ENCODE measurements around the gene NASP. TPM values are rescaled to one million over a fixed set of nuclear protein-coding genes. Genes with fewer than 3 reads are reported as not detected.
"Not testable (repeated sequence)": the region's sequence is repeated elsewhere in the genome, so short reads cannot be mapped to it uniquely, and the experiment has no call there.

Gene NASP
- polyA plus RNA-seq, 2 donors, result 94.2 to 96.9 TPM

GRCh38 chr1:45585496-45586075 lies 1.7 kb downstream of the NASP start:
- H3K4me1 ChIP-seq (ENCODE audit: control insufficient read depth in 2 of 2, insufficient read depth in 2 of 2, low read length in 1 of 2), result peaks cover 0 to 4% of the 10 kb centered on the region in 2 donors
- H3K36me3 ChIP-seq (ENCODE audit: control insufficient read depth in 2 of 2, insufficient read depth in 2 of 2, low read length in 1 of 2), result no peaks in the 10 kb centered on the region
- no peak overlapping the region for H3K27ac ChIP-seq (ENCODE audit: low read depth in 2 of 2, low read length in 1 of 2)
- H3K27me3 ChIP-seq (ENCODE audit: control insufficient read depth in 1 of 2, insufficient read depth in 2 of 2, low read length in 2 of 2), result no peaks in the 10 kb centered on the region
- peak overlapping the region in 1 of 2 donors; percentile 75 for H3K4me3 ChIP-seq (ENCODE audit: low read depth in 1 of 2, low read length in 2 of 2)
- WGBS, 2 donors, result 28% methylated on average over 7 of the region's 7 CpGs
- H3K9me3 ChIP-seq (ENCODE audit: control insufficient read depth in 2 of 2, insufficient read depth in 1 of 2, low read depth in 1 of 2, low read length in 1 of 2), result no peaks in the 10 kb centered on the region

GRCh38 chr1:45586769-45587168 lies 2.9 kb downstream of the NASP start:
- 74 to 76% methylated on average over 4 of the region's 4 CpGs for WGBS, 2 donors

GRCh38 chr1:45589861-45590260 lies 6.0 kb downstream of the NASP start:
- H3K9me3 ChIP-seq (ENCODE audit: control insufficient read depth in 2 of 2, insufficient read depth in 1 of 2, low read depth in 1 of 2, low read length in 1 of 2), result no peaks in the 10 kb centered on the region
- H3K4me1 ChIP-seq (ENCODE audit: control insufficient read depth in 2 of 2, insufficient read depth in 2 of 2, low read length in 1 of 2), result peaks cover 0 to 4% of the 10 kb centered on the region in 2 donors
- peaks cover 0 to 5% of the 10 kb centered on the region in 2 donors for H3K36me3 ChIP-seq (ENCODE audit: control insufficient read depth in 2 of 2, insufficient read depth in 2 of 2, low read length in 1 of 2)
- WGBS, 2 donors, result 33 to 35% methylated on average over 1 of the region's 1 CpG
- H3K4me3 ChIP-seq (ENCODE audit: low read depth in 1 of 2, low read length in 2 of 2), result no peak overlapping the region
- H3K27me3 ChIP-seq (ENCODE audit: control insufficient read depth in 1 of 2, insufficient read depth in 2 of 2, low read length in 2 of 2), result no peaks in the 10 kb centered on the region
- no peak overlapping the region for H3K27ac ChIP-seq (ENCODE audit: low read depth in 2 of 2, low read length in 1 of 2)

More at GRCh38 chr1:45586769-45587168, 2.9 kb downstream of the NASP start:
- no peaks in the 10 kb centered on the region for H3K36me3 ChIP-seq (ENCODE audit: control insufficient read depth in 2 of 2, insufficient read depth in 2 of 2, low read length in 1 of 2)
- no peaks in the 10 kb centered on the region for H3K27me3 ChIP-seq (ENCODE audit: control insufficient read depth in 1 of 2, insufficient read depth in 2 of 2, low read length in 2 of 2)
- no peak overlapping the region for H3K4me3 ChIP-seq (ENCODE audit: low read depth in 1 of 2, low read length in 2 of 2)
- H3K9me3 ChIP-seq (ENCODE audit: control insufficient read depth in 2 of 2, insufficient read depth in 1 of 2, low read depth in 1 of 2, low read length in 1 of 2), result no peaks in the 10 kb centered on the region
- H3K27ac ChIP-seq (ENCODE audit: low read depth in 2 of 2, low read length in 1 of 2), result no peak overlapping the region
- H3K4me1 ChIP-seq (ENCODE audit: control insufficient read depth in 2 of 2, insufficient read depth in 2 of 2, low read length in 1 of 2), result peaks cover 0 to 4% of the 10 kb centered on the region in 2 donors

- Histone ChIP-seq H3K9me3 (ENCODE audit: control insufficient read depth in 2 of 2, insufficient read depth in 1 of 2, low read depth in 1 of 2, low read length in 1 of 2) (no peaks in the 10 kb centered on the region), H3K27ac (ENCODE audit: low read depth in 2 of 2, low read length in 1 of 2) (no peak overlapping the region), H3K4me1 (ENCODE audit: control insufficient read depth in 2 of 2, insufficient read depth in 2 of 2, low read length in 1 of 2) (no peaks in the 10 kb centered on the region), H3K4me3 (ENCODE audit: low read depth in 1 of 2, low read length in 2 of 2) (no peak overlapping the region), H3K36me3 (ENCODE audit: control insufficient read depth in 2 of 2, insufficient read depth in 2 of 2, low read length in 1 of 2) (peaks cover 0 to 6% of the 10 kb centered on the region in 2 donors), H3K27me3 (ENCODE audit: control insufficient read depth in 1 of 2, insufficient read depth in 2 of 2, low read length in 2 of 2) (no peaks in the 10 kb centered on the region)
- whole genome bisulfite sequencing, 2 donors, result 91 to 92% methylated on average over 4 of the region's 4 CpGs
Measured at GRCh38 chr1:45594412-45594811, 10.6 kb downstream of the NASP start.

- H3K4me1 ChIP-seq (ENCODE audit: control insufficient read depth in 2 of 2, insufficient read depth in 2 of 2, low read length in 1 of 2); H3K4me3 ChIP-seq (ENCODE audit: low read depth in 1 of 2, low read length in 2 of 2); H3K27me3 ChIP-seq (ENCODE audit: control insufficient read depth in 1 of 2, insufficient read depth in 2 of 2, low read length in 2 of 2); H3K36me3 ChIP-seq (ENCODE audit: control insufficient read depth in 2 of 2, insufficient read depth in 2 of 2, low read length in 1 of 2); H3K9me3 ChIP-seq (ENCODE audit: control insufficient read depth in 2 of 2, insufficient read depth in 1 of 2, low read depth in 1 of 2, low read length in 1 of 2): not testable (repeated sequence)
- peak overlapping the region in 1 of 2 donors; percentile 11 for H3K27ac ChIP-seq (ENCODE audit: low read depth in 2 of 2, low read length in 1 of 2)
- WGBS, 2 donors, result 96 to 97% methylated on average over 8 of the region's 8 CpGs
Measured at GRCh38 chr1:45596765-45597164, 12.9 kb downstream of the NASP start.

- no peaks in the 10 kb centered on the region for H3K9me3 ChIP-seq (ENCODE audit: control insufficient read depth in 2 of 2, insufficient read depth in 1 of 2, low read depth in 1 of 2, low read length in 1 of 2)
- no peaks in the 10 kb centered on the region for H3K27me3 ChIP-seq (ENCODE audit: control insufficient read depth in 1 of 2, insufficient read depth in 2 of 2, low read length in 2 of 2)
- 97 to 98% methylated on average over 2 of the region's 2 CpGs for WGBS, 2 donors
- H3K4me1 ChIP-seq (ENCODE audit: control insufficient read depth in 2 of 2, insufficient read depth in 2 of 2, low read length in 1 of 2), result no peaks in the 10 kb centered on the region
- H3K36me3 ChIP-seq (ENCODE audit: control insufficient read depth in 2 of 2, insufficient read depth in 2 of 2, low read length in 1 of 2), result peaks cover 0 to 4% of the 10 kb centered on the region in 2 donors
- H3K27ac ChIP-seq (ENCODE audit: low read depth in 2 of 2, low read length in 1 of 2), result no peak overlapping the region
- no peak overlapping the region for H3K4me3 ChIP-seq (ENCODE audit: low read depth in 1 of 2, low read length in 2 of 2)
Measured at GRCh38 chr1:45604239-45604638, 20.4 kb downstream of the NASP start.

- WGBS, 2 donors, result 62 to 79% methylated on average over 6 of the region's 6 CpGs
- H3K27me3 ChIP-seq (ENCODE audit: control insufficient read depth in 1 of 2, insufficient read depth in 2 of 2, low read length in 2 of 2), result no peaks in the 10 kb centered on the region
- no peaks in the 10 kb centered on the region for H3K9me3 ChIP-seq (ENCODE audit: control insufficient read depth in 2 of 2, insufficient read depth in 1 of 2, low read depth in 1 of 2, low read length in 1 of 2)
- H3K4me1 ChIP-seq (ENCODE audit: control insufficient read depth in 2 of 2, insufficient read depth in 2 of 2, low read length in 1 of 2), result no peaks in the 10 kb centered on the region
- H3K27ac ChIP-seq (ENCODE audit: low read depth in 2 of 2, low read length in 1 of 2), result peak overlapping the region in 1 of 2 donors; percentile 52
- H3K36me3 ChIP-seq (ENCODE audit: control insufficient read depth in 2 of 2, insufficient read depth in 2 of 2, low read length in 1 of 2), result peaks cover 4 to 8% of the 10 kb centered on the region in 2 donors
- no peak overlapping the region for H3K4me3 ChIP-seq (ENCODE audit: low read depth in 1 of 2, low read length in 2 of 2)
Measured at GRCh38 chr1:45607404-45608074, 23.7 kb downstream of the NASP start.

- WGBS, 2 donors, result 67 to 75% methylated on average over 5 of the region's 5 CpGs
Measured at GRCh38 chr1:45608175-45609156, 24.6 kb downstream of the NASP start.

GRCh38 chr1:45610589-45611226 lies 26.9 kb downstream of the NASP start:
- Histone ChIP-seq H3K27ac (ENCODE audit: low read depth in 2 of 2, low read length in 1 of 2) (no peak overlapping the region), H3K4me1 (ENCODE audit: control insufficient read depth in 2 of 2, insufficient read depth in 2 of 2, low read length in 1 of 2) (peaks cover 0 to 5% of the 10 kb centered on the region in 2 donors), H3K36me3 (ENCODE audit: control insufficient read depth in 2 of 2, insufficient read depth in 2 of 2, low read length in 1 of 2) (peaks cover 7 to 8% of the 10 kb centered on the region in 2 donors), H3K27me3 (ENCODE audit: control insufficient read depth in 1 of 2, insufficient read depth in 2 of 2, low read length in 2 of 2) (no peaks in the 10 kb centered on the region), H3K4me3 (ENCODE audit: low read depth in 1 of 2, low read length in 2 of 2) (no peak overlapping the region), H3K9me3 (ENCODE audit: control insufficient read depth in 2 of 2, insufficient read depth in 1 of 2, low read depth in 1 of 2, low read length in 1 of 2) (no peaks in the 10 kb centered on the region)
- 96 to 98% methylated on average over 10 of the region's 10 CpGs for WGBS, 2 donors

More at GRCh38 chr1:45608175-45609156, 24.6 kb downstream of the NASP start:
- Histone ChIP-seq H3K4me1 (ENCODE audit: control insufficient read depth in 2 of 2, insufficient read depth in 2 of 2, low read length in 1 of 2) (peaks cover 0 to 3% of the 10 kb centered on the region in 2 donors), H3K4me3 (ENCODE audit: low read depth in 1 of 2, low read length in 2 of 2) (no peak overlapping the region), H3K27ac (ENCODE audit: low read depth in 2 of 2, low read length in 1 of 2) (peak overlapping the region in 1 of 2 donors; percentile 52), H3K27me3 (ENCODE audit: control insufficient read depth in 1 of 2, insufficient read depth in 2 of 2, low read length in 2 of 2) (no peaks in the 10 kb centered on the region), H3K36me3 (ENCODE audit: control insufficient read depth in 2 of 2, insufficient read depth in 2 of 2, low read length in 1 of 2) (peaks cover 4 to 5% of the 10 kb centered on the region in 2 donors), H3K9me3 (ENCODE audit: control insufficient read depth in 2 of 2, insufficient read depth in 1 of 2, low read depth in 1 of 2, low read length in 1 of 2) (no peaks in the 10 kb centered on the region)

Data from esophagus (tissue), 2 donors.